ACC112 (cell line): ENCODE measurements around the gene FBXO10.
"Not testable (repeated sequence)": the region's sequence is repeated elsewhere in the genome, so short reads cannot be mapped to it uniquely, and the experiment has no call there.

ENCODE experiments used
- H2AFZ ChIP-seq: fragments of 200-600 bp; sonication (generic); one replicate; pipeline ENCODE4 v1.6.0; 2017; ENCODE audit warnings: antibody characterized with exemption, low read length; ENCODE audit not compliant: unreplicated experiment
- H3K27ac ChIP-seq: fragments of 200-600 bp; sonication (generic); 2 replicates; pipeline ENCODE4 v1.5.1; 2014; ENCODE audit warnings: low read depth, mild to moderate bottlenecking, antibody characterized with exemption, low read length, moderate library complexity
- H3K27me3 ChIP-seq: fragments of 200-600 bp; sonication (generic); 2 replicates; pipeline ENCODE4 v1.6.1; 2014; ENCODE audit warnings: mild to moderate bottlenecking, antibody characterized with exemption, low read length, moderate library complexity, mixed read lengths; ENCODE audit not compliant: insufficient read depth
- H3K36me3 ChIP-seq: fragments of 200-600 bp; sonication (generic); 2 replicates; pipeline ENCODE4 v1.6.1; 2016; ENCODE audit warnings: mild to moderate bottlenecking, antibody characterized with exemption, low read length, moderate library complexity, mixed read lengths; ENCODE audit not compliant: insufficient read depth
- H3K4me1 ChIP-seq: fragments of 200-600 bp; sonication (generic); one replicate; pipeline ENCODE4 v1.6.1; 2016; ENCODE audit warnings: low read length, mixed read lengths; ENCODE audit not compliant: insufficient read depth, unreplicated experiment, control insufficient read depth
- H3K4me3 ChIP-seq: fragments of 200-600 bp; sonication (generic); 2 replicates; pipeline ENCODE4 v1.5.1; 2014; ENCODE audit warnings: mild to moderate bottlenecking, low read depth, low read length
- H3K79me2 ChIP-seq: fragments of 200-600 bp; sonication (generic); one replicate; pipeline ENCODE4 v1.6.0; 2016; ENCODE audit warnings: low read length; ENCODE audit not compliant: control insufficient read depth, unreplicated experiment, insufficient read depth

FBXO10 gene

GRCh38 chr9:37514415-37514814, 61.8 kb downstream of the FBXO10 start:
- not testable (repeated sequence) for H3K27me3 ChIP-seq, H2AFZ ChIP-seq, H3K27ac ChIP-seq, H3K79me2 ChIP-seq, H3K4me3 ChIP-seq, H3K36me3 ChIP-seq, H3K4me1 ChIP-seq

DNA sequence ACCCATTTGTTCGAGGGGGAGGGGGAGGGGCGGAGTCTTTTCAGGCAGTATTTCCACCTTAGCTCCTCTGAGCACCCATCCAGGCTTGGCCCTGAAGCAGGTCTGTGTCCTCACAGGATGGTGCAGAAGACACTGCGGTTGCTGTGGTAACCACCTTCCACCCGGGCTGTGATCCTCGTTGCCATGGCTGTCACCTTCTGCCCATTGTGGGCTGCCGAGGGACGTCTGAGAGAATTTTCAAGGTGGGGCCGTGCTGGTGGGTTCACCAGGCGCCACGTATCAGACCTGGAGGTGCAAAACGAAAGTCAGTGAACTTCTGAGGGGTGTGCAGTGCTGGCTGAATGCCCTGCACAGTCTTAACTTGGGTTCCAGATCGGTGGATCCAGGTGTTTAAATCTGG, 63.7 kb downstream of the FBXO10 start:
- Histone ChIP-seq H3K79me2 (no peaks in the 10 kb centered on the region), H2AFZ (no peak overlapping the region)

GRCh38 chr9:37511016-37512010, 64.9 kb downstream of the FBXO10 start:
- Histone ChIP-seq H3K27ac (no peak overlapping the region), H3K4me1 (no peaks in the 10 kb centered on the region), H3K36me3 (no peaks in the 10 kb centered on the region), H3K27me3 (no peaks in the 10 kb centered on the region), H2AFZ (no peak overlapping the region), H3K4me3 (no peak overlapping the region), H3K79me2 (no peaks in the 10 kb centered on the region)

More for the DNA sequence above, 63.7 kb downstream of the FBXO10 start:
- Histone ChIP-seq H3K27ac (no peak overlapping the region), H3K36me3 (no peaks in the 10 kb centered on the region), H3K4me1 (no peaks in the 10 kb centered on the region), H3K27me3 (no peaks in the 10 kb centered on the region), H3K4me3 (no peak overlapping the region)

GRCh38 chr9:37510053-37510452, 66.1 kb downstream of the FBXO10 start:
- not testable (repeated sequence) for H3K79me2 ChIP-seq, H3K36me3 ChIP-seq, H3K27me3 ChIP-seq, H3K4me3 ChIP-seq, H3K4me1 ChIP-seq, H2AFZ ChIP-seq, H3K27ac ChIP-seq

- no peaks in the 10 kb centered on the region for H3K4me1 ChIP-seq
- no peak overlapping the region for H2AFZ ChIP-seq
- H3K4me3 ChIP-seq: no peak overlapping the region
- H3K27me3 ChIP-seq: no peaks in the 10 kb centered on the region
- H3K79me2 ChIP-seq: no peaks in the 10 kb centered on the region
- H3K36me3 ChIP-seq: no peaks in the 10 kb centered on the region
- no peak overlapping the region for H3K27ac ChIP-seq
Observed at GRCh38 chr9:37509536-37509935, 66.6 kb downstream of the FBXO10 start.

DNA sequence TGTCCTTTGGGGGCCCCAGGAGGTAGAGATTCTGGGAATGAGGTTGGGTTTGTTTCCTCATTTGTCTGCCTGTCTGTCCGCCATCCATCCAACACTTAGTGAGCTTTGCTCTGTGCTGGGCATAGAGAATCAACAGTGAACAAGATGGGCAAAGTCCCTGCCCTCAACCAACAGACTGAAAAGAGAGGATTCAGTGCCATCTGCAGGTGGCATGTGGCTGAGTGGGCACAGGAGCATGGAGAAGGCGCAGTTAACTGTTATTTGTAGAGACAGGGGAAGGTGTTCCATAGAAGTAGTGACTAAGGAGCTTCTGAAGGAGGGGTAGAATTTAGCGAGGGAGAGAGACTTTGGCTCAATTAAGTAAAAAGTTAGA, 67.4 kb downstream of the FBXO10 start:
- Histone ChIP-seq H3K79me2 (no peaks in the 10 kb centered on the region), H2AFZ (no peak overlapping the region), H3K4me3 (no peak overlapping the region), H3K27me3 (no peaks in the 10 kb centered on the region), H3K27ac (no peak overlapping the region), H3K36me3 (peaks cover 3% of the 10 kb centered on the region; the same call in 1 of the 2 replicates), H3K4me1 (no peaks in the 10 kb centered on the region)

GRCh38 chr9:37508135-37508833, 67.9 kb downstream of the FBXO10 start:
- Histone ChIP-seq H3K36me3 (peaks cover 6% of the 10 kb centered on the region; the same call in 1 of the 2 replicates), H3K79me2 (no peaks in the 10 kb centered on the region), H2AFZ (no peak overlapping the region), H3K4me1 (no peaks in the 10 kb centered on the region), H3K27me3 (no peaks in the 10 kb centered on the region), H3K27ac (no peak overlapping the region), H3K4me3 (no peak overlapping the region)

DNA sequence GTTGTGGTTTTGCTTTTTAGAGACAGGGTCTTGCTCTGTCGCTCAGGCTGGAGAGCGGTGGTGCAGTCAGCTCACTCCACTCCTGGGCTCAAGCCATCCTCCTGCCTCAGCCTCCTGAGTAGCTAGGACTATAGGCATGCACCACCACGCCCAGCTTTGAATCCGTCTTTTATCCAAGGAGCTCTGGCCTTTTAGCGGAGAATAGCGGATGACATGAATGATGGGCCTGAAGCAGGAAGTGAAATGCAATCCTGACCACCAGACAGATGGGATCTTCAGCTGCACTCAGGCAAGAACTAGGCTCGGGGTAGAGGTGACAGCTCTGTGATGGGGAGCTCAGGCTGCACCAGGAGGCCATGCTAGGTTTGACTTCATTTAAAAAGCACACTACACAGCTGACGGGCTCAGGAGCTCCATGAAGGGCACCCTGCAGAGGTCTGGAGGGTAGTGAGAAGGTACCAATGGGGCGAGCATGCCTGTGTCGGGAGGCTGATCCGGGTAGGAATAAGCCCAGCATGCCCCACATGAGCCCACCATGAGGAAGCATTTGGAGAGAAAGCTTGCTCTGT, 68.5 kb downstream of the FBXO10 start:
- H3K27me3 ChIP-seq: no peaks in the 10 kb centered on the region
- no peaks in the 10 kb centered on the region for H3K4me1 ChIP-seq
- H2AFZ ChIP-seq: no peak overlapping the region
- no peak overlapping the region for H3K4me3 ChIP-seq
- no peaks in the 10 kb centered on the region for H3K79me2 ChIP-seq
- H3K27ac ChIP-seq: no peak overlapping the region
- peaks cover 6% of the 10 kb centered on the region; the same call in 1 of the 2 replicates for H3K36me3 ChIP-seq

GRCh38 chr9:37504605-37505004, 71.6 kb downstream of the FBXO10 start:
- Histone ChIP-seq H3K79me2 (no peaks in the 10 kb centered on the region), H3K27me3 (no peaks in the 10 kb centered on the region), H3K27ac (no peak overlapping the region), H3K4me1 (no peaks in the 10 kb centered on the region), H3K4me3 (no peak overlapping the region), H2AFZ (no peak overlapping the region), H3K36me3 (peaks cover 23% of the 10 kb centered on the region; the same call in 1 of the 2 replicates)

DNA sequence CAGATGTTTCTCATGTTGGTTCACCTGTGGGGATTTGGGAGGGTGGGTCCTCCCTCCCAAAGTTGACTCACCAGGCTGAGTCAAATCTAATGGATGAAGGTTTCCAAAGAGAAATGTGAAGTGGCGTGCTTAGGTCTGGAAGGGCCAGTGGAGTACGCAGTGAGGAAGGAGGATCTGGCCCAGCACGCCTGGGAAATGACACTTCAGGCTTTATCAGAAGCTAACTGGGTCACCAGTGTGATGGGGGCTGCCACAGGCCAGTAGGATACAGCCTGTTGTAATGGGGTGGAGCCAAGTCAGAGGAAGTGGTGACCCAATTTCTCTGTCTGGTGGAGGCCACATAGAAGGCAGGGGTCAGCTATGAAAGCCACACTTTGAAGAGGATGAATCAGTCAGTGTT, 72.4 kb downstream of the FBXO10 start:
- peaks cover 24% of the 10 kb centered on the region; the same call in 1 of the 2 replicates for H3K36me3 ChIP-seq

More for the DNA sequence above, 72.4 kb downstream of the FBXO10 start:
- H3K79me2 ChIP-seq: no peaks in the 10 kb centered on the region
- H2AFZ ChIP-seq: no peak overlapping the region
- no peak overlapping the region for H3K27ac ChIP-seq
- H3K27me3 ChIP-seq: no peaks in the 10 kb centered on the region
- H3K4me3 ChIP-seq: no peak overlapping the region
- no peaks in the 10 kb centered on the region for H3K4me1 ChIP-seq
